HG02884 (cell line): ENCODE measurements around the gene GFRA4.

Source experiments
- ATAC-seq: cut with Tn5 transposase; IDR thresholded peaks from one replicate; pipeline ENCODE4 v1.9.1; 2021; ENCODE audit warnings: mild to moderate bottlenecking, moderate library complexity; ENCODE audit not compliant: unreplicated experiment

GFRA4 gene

DNA sequence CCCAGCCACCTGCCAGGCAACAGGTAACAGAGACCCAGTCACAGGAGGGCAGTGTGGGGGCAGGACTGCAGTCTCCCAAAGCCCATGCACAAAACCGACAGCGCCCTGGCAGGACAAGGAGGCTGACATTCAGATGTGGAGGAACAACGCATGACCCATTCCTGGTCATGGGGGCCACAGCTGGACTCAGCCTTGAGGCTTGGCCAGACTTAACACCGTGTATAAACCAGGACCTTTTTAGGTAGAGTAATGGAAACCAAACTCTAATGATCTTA, 8.1 kb downstream of the GFRA4 start:
- no peak for ATAC-seq

DNA sequence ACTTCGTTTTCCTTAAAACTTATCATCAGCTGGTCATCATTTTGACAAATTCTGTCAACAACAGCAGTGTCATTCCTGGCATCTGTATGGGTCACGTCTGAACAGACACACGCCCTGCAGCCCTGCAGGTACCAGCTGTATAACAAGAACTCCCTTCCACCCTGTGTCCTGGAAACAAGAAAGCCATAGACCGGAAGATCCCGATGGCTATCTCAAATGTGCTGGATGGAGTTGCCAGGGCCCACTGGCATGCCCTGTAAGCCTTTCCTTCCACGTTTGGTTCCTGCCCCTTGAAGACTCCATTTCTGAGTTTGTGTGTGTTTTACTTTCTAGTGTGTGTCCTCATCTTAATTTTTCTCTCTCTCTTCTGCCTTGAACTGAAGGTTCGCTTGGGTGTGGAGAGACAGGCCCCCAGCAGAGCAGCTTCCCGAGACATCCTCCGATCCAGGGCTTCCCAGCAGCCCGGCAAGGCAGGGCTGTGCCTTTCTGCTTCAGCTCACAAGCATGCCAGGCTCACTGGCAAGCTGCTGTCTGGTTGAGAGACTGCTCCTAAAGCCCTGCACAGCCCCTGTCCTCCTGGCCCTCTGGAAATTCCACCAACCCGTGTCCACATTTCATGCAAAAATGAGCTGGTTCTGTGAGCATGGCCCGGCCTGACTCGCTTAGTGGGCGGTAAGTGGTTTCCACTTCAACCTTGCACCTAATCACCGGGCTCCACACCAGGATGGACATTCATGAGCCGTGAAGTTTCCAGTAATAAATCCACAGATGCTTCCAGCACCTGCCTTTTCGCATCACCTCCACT, 8.7 kb downstream of the GFRA4 start:
- no peak for ATAC-seq

DNA sequence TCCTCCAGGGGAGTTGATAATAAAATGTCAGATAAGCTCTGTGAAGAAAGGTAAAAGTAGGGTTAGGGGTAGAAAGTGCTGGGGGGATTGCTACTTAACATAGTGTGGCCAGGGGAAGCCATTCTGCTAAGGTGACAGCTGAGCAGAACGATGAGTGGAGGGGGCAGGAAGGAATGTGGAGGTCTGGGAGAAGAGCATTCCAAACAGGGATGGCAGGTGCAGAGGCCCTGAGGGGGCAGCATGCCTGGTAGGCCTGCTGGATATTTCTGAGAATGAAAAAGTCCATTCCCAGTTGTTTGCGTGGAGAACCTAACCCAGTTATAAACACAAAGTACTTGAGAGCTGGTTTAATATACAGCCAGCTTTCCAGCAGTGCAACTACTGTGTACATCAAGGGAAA, 9.3 kb downstream of the GFRA4 start:
- no peak for ATAC-seq

DNA sequence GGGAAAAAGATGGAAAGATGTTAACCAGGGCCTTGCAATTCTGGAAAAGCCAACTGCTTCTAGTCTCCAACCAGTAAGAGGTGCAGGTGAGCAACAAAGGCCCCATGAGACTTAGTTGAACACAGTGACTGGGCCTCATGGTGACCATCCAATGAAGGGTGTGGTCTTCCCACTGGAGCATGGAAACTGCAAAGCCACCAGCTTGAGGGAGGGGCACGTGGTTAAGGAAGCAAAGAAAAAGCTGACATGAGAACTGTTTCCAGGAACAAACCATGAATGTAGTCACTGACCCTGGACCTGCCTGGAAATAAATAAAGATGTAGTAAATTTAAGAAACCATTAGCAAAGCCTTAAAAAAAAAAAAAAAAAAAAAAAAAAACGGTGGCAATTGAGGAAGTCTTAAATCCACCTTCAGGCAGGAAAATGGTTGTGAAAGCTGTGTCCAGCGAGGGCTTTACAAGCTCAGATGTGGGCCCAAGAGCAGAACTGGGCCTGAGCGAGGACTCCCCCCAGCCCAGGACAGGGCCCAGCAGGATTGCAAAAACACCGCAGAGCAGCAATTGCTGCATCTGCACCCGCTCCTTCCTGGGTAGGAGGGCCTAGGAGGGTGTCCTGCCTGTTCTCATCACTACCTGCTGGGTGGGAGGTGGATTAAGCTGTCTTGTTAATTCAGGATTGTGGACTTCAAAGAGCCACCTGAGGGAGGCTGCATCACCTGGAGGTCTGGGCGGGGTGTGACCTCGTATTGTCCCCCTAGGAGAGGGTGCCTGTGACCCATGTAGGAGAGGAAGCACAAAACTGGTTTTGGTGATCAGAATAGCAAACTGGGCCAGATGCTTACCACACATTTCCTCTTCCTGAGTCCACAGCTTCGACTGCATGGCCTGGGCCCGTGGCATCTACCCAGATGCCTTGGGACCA, 10.3 kb downstream of the GFRA4 start:
- no peak for ATAC-seq

DNA sequence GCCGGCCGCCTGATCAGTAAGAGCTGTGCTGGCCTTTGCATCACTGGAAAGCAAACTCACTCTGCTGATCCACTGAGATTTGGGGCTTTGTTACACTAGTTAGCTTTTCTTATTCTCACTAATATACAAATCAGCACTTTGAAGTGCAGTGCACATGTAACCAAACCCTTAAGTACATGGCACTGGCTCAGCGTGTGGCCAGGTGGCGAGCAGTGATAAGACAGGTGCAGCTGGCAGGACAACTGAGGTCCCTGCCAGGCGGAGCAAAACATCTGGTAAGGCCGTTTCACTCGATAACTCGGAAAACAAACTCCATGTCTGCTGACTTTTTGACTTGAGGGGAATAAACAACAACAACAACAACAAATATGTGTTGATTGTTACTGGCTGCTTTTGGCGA, 11.0 kb downstream of the GFRA4 start:
- ATAC-seq = no peak

DNA sequence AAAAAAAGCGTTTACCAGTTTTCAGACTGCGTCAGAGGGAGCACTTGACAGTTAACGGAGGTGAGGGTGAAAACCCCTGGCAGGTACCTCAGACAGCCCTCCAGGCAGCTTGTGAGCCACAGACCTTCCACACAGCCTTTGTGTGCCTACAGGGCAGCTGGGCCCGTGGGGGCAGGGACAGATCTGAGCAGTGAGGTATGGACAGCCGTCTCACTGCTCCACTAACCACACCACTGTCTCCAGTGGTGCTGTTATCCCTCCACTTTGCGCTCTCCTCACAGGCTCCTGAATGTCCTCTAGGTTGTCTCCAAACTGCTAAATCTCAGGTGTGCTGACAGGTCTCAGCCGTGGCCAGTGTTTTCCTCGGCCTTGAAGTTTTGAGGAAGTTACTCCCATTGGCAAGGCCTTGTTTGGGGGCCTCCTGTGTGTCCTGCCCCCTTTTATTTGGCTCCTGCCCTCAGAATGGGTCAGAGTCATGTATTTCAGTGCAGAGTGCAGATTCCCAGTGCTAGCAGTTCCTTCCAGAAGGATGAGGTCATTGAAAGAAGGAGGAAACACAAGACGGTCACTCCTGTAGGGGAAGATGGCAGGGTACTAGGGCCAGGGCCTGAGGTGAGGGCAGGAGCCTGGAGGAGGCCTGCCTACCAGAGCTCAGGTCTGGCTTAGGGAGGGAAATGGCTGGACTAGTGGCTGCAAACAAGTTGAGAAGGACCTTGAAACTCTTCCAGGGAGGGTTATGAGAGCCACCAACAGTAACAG, 11.8 kb downstream of the GFRA4 start:
- no peak for ATAC-seq

DNA sequence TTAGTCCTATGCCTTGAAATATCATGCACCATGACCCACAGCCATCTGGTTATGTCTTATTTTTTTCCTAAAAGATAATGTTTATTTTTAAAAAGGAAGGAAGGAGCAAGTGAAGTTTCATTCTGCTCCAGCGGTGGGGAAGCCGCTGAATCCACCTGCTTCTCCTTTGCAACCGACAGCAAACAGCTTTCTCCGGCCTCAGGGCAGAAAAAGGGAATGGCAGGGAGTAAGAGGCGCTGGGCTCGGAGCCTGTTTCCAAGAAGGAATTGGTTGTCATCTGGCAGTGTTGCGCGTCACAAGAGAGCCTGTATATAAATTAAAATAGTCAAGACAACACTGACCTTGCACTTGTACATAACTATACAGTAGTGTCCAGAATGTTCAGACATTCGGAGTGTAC, 14.2 kb downstream of the GFRA4 start:
- ATAC-seq = no peak

DNA sequence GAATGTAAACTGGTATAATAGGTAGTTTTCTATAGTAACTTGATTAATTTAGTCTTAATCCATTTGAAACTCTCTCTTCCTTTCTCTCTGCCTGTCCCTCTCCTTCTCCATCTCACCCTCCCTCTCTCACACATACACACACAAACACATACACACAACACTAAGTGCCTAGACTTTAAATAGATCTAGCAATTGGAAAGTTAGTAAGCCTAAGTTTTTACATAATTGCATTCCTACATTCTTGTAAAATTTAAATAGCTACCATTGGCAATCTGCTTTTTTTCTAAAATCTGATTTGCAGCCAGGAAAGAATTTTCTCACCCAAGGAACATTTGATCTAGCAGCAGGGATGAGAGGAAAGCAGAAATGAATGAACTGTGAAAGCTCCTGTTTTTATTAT, 15.7 kb downstream of the GFRA4 start:
- ATAC-seq = no peak

DNA sequence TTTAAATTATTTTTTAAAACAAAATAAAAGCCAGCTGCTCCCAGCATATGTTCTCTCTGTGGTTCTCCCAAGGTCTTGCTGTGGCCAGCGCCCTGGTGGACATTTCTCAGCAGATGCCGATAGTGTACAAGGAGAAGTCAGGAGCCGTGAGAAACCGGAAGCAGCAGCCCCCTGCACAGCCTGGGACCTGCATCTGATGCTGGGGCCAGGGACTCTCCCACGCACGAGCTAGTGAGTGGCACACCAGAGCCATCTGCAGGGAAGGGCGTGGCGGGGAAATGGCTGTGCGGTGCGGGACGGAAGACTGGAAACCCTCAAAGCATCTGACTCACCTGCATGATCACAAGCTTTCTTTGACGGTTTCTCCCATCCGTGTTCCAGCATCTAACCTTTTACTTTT, 16.5 kb downstream of the GFRA4 start:
- no peak for ATAC-seq

DNA sequence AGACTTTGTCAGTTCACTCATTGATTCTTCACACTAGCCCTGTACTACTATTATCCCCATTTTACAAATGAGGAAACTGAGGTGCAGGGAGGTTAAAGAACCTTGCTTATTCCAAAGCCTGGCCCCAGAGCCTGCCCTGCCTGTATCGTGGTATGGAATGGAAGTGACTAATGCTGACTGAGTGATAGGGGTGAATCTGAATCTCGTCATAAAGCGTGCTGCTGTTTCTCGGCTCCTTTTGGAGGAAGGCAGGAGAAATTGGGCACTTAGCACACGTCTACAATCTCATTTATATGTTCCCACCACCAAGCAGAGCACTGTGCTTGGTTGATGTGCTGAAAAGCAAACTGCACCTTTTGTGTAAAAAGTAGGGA, 17.1 kb downstream of the GFRA4 start:
- no peak for ATAC-seq

DNA sequence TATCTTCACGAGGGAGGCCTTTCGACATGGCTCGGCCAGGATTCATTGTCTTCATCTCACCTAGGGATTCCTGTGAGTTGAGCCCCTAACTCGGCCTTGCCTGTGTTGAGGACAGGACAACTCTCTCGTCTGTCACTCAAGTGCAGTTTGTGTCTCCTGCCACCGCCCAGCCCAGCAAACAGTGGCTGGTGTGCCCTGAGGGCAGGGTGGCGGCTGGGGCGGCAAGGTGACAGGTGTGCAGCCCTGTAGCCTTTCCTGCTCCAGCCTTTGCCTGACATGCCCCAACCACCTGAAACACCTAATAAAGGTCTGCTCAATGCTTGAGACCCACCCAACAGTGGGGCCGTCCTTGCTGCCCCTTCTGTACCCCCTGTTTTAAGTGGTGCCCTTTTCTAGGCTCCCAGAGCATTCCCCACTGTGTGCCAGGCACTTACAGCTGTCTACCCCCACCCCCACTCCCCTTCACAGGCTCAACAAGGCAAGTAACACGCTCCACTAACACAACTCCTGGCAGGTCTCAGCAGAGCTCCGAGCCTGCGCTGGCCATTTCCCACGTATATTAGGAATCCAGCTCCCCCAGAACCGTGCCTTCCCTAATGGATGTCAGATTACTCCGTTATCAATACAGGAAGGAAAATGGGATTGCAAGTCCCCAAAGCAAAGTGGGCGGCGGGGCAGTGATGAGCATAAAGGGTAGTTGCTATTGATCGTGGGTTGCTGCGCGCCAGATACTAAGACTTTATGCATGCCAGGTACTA, 17.7 kb downstream of the GFRA4 start:
- ATAC-seq = no peak

DNA sequence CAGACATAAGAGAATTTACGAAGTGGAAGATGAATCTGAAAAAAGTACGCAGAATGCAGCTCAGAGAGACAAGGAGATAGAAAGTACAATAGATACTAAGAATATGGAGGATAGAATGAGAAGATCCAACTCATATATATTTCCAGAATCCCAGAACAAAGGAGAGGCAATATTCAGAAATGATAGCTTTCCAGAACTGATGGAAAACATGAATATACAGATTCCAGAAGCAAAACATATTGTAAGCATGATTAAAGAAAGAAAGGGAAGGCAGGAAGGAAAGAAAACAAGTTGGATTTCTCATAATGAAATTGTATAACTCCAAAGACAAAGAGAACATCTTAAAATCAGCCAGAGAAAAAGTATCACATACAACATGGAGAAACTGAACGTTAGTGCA, 22.9 kb downstream of the GFRA4 start:
- ATAC-seq = no peak

DNA sequence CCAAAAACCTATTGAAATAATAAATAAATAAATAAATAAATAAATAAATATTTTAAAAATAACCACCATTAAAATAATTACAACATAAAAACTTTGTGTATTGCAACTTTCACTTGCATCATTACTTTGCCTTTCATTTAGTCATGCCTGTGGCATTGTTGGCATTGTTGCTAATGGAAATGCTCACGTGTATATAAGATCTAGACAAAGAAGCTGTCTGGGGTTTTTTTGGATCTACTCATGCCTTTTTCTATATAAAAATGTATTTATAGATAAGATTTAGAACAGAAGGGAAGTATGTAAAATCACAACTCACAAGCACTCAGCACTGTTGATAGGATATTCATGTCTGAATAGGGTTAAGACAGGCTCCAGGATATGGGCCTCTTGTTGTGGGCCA, 27.9 kb downstream of the GFRA4 start:
- ATAC-seq = no peak

DNA sequence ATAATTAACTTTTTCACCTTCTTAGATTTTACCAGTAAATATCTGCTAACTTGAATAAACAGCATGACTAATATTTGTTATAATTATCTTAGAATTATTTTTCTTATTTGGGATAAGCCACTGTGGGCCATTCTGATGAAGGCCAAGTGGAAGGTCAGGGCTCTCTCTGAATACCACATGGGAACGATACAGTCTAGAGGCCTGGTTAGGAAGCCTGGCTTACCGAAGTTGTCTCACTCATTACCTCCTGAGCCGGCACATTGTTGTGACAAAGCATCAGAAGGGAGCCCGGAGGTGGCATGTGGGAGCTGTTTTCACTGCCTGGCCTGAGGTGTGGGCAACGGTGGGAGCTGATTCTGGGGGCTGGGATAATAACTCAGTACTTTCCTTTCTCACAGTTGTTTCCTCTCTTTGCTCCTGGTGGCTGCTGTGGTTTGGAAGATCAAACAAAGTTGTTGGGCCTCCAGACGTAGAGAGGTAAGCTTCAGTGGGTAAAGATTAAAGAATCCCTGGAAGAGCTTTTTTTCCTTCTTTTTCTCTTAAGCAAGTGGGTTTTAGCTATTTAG, 29.2 kb downstream of the GFRA4 start:
- ATAC-seq = no peak

DNA sequence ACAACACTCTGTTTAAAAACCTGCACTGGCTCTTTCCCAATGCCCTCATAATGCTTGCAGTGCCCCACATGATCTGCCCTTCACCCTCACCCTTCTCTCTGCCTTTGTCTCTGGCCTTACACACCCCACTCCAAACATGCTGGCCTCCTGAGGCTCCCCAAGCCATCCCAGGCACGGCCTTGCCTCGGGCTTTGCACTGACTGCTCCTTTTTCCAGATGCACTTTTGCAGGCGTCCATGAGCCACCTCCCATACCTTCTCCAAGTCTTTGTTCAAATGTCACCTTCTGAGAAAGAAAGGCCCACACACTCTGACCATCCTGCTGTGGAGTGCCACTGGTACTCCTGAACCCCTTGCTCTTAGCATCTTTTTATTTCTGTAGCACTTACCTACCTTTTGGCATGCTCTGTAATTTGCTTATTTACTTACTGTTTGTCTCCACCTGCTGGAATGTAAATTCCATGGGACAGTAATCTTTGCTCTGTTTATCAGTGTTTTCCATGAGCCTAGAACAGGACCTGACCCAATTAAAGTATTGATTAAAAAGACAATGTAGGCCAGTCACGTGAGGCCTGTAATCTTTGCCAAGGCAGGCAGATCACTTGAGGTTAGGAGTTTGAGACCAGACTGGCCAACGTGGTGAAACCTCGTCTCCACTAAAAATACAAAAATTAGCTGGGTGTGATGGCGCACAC, 30.7 kb downstream of the GFRA4 start:
- ATAC-seq = no peak

DNA sequence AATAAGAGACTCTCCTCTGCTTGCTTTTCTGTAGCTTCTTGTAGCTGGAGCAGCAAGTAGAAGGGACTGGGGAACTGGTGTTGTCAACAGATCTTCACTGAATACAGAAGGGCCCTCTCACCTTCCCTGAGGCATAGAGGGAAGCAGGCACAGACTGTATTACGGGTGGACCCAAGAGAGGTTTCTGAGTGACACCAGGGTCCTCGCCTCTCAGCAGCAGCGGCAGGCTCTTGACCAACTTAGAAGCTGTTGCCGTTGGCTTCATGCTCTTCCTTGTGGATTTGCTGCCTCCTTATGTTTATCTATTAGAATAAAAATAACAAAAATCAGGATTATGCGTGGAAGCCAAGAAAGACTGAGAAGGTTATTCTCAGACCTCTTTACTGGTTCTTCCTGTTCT, 31.7 kb downstream of the GFRA4 start:
- ATAC-seq = no peak

DNA sequence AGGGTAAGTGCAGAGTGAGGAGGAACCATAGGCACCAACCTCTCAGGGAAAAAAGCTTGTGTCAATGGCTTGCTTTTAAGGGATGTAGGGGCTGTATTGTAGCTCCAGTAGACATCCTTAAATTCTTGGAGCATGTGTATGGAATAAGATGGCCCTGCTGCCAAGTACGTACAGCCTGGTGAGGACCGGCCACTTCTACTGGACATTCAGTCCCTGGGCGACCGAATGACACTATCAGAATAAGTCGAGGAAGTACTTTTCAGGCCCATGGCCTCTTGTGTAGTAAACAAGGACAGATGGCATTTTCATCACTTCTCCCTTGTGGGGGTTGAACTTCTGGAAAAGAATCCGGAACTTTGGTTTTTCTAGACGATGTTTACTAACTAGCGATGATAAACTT, 32.8 kb downstream of the GFRA4 start:
- no peak for ATAC-seq

DNA sequence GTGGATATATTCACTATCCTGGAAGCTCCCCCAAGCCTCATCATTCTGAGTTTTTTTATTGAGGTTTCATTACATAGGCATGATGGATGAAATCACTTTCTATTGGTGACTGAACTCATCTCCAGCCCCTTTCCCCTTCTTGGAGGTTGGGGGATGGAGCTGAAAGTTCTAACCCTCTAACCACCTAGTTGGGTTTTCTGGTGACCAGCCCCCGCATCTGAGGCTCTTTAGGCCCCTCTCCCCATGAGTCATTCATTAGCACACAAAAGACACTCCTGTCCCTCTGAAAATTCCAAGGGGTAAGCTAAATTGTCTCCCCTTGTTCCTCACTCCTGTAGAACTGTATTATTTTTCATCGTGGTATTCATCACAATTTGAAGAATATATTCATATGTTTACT, 33.3 kb downstream of the GFRA4 start:
- ATAC-seq = no peak

DNA sequence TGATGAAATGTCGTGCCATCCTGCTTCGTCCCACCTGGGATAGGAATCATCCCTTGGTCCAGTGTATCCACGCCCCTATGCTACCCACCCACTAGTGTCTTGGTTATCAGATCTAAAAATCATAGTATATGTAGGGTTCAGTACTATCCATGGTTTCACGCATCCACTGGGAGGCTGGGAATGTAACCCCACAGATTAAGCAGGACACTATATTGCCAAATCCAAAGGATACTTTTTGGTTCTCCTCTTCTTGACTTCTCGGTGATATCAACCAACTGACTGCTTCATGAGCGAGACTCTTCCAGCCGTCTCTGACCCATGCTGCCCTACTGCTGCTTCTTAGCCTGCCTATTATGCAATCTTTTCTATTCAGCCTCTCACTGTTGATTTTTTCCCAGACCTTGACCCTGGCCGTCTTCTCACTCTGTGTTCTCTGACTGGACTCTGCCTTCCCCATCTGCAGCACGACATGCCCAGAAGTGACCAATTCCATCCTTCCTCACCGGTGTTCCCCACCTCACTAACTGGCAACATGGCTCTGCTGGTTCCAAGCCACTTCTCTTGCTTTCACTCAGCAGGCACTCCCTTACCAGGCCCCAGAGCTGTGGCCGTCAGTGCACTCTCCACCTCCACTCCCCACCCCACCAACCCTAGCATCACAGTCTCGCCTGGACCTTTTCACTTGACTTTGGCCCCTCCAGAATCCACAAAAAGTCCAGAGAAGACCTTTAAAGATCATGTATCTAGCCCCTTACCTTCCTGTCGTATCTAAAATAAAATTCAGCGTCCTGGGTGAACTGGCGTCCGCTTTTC, 34.5 kb downstream of the GFRA4 start:
- no peak for ATAC-seq
